WTC11 (cell line): ENCODE data around the gene SLC17A2. TPM values are rescaled to one million over a fixed set of nuclear protein-coding genes. Genes with fewer than 3 reads are reported as not detected.

ENCODE experiments used
- ATAC-seq: fragments of 200-7000 bp; cut with Tn5 transposase; 2 replicates; pipeline ENCODE4 v1.10.0; 2021; ENCODE audit warnings: mild to moderate bottlenecking, moderate library complexity
- CTCF ChIA-PET: fragments of 300-600 bp; sonication (Branson Sonifier 250); formaldehyde crosslinking; loops from one replicate; lab custom pipeline; 2021; ENCODE audit warnings: antibody characterized with exemption; lab: Charles Lee
- POLR2A ChIA-PET: fragments of 350-600 bp; sonication (Branson Sonifier 250); formaldehyde crosslinking; loops from one replicate; lab custom pipeline; 2021; ENCODE audit warnings: antibody characterized with exemption; lab: Charles Lee
- DNase-seq: peaks from one replicate; pipeline ENCODE4 v3.0.0; 2021; ENCODE audit warnings: low spot score
- H3K27ac Mint-ChIP-seq: 2 replicates; pipeline ENCODE4 v1.8.0; 2021; ENCODE audit warnings: mixed read lengths
- H3K27me3 Mint-ChIP-seq: 2 replicates; pipeline ENCODE4 v1.8.0; 2021; ENCODE audit warnings: low read depth, mild to moderate bottlenecking, moderate library complexity, mixed read lengths
- H3K36me3 Mint-ChIP-seq: 2 replicates; pipeline ENCODE4 v1.8.0; 2021; ENCODE audit warnings: mixed read lengths
- H3K4me1 Mint-ChIP-seq: 2 replicates; pipeline ENCODE4 v1.8.0; 2022; ENCODE audit warnings: mixed read lengths
- H3K4me3 Mint-ChIP-seq: 2 replicates; pipeline ENCODE4 v1.8.0; 2021; ENCODE audit warnings: mild to moderate bottlenecking, moderate library complexity, mixed read lengths
- H3K9me3 Mint-ChIP-seq: 2 replicates; pipeline ENCODE4 v1.8.0; 2021; ENCODE audit warnings: mixed read lengths
- ATF6 ChIP-seq: sonication (generic); formaldehyde crosslinking; IDR thresholded peaks from 2 replicates; pipeline ENCODE4 v1.8.1; 2023; ENCODE audit warnings: mild to moderate bottlenecking, missing genetic modification reagents
- EMX1 ChIP-seq: fragments of 250-450 bp; sonication (Bioruptor Pico); IDR thresholded peaks from 2 replicates; pipeline ENCODE4 v1.8.0; 2021; ENCODE audit warnings: mild to moderate bottlenecking
- ERG ChIP-seq: fragments of 250-450 bp; sonication (Bioruptor Pico); IDR thresholded peaks from 2 replicates; pipeline ENCODE4 v1.8.0; 2021; ENCODE audit warnings: mild to moderate bottlenecking
- FOXJ3 ChIP-seq: sonication (generic); formaldehyde crosslinking; IDR thresholded peaks from 2 replicates; pipeline ENCODE4 v1.9.0; 2021; ENCODE audit warnings: missing genetic modification reagents, mild to moderate bottlenecking, borderline replicate concordance
- FOXK1 ChIP-seq: sonication (generic); formaldehyde crosslinking; IDR thresholded peaks from 2 replicates; pipeline ENCODE4 v1.8.0; 2022; ENCODE audit warnings: mild to moderate bottlenecking, moderate library complexity, missing genetic modification reagents
- FOXP1 ChIP-seq: sonication (generic); formaldehyde crosslinking; IDR thresholded peaks from 2 replicates; pipeline ENCODE4 v1.8.0; 2022; ENCODE audit warnings: missing genetic modification reagents, mild to moderate bottlenecking, moderate library complexity, borderline replicate concordance
- MYBL2 ChIP-seq: sonication (generic); formaldehyde crosslinking; IDR thresholded peaks from 2 replicates; pipeline ENCODE4 v1.8.1; 2023; ENCODE audit warnings: mild to moderate bottlenecking, moderate library complexity, missing genetic modification reagents
- NFE2L1 ChIP-seq: sonication (generic); formaldehyde crosslinking; IDR thresholded peaks from 2 replicates; pipeline ENCODE4 v1.8.1; 2023; ENCODE audit warnings: missing genetic modification reagents
- NR1H2 ChIP-seq: sonication (generic); formaldehyde crosslinking; IDR thresholded peaks from 2 replicates; pipeline ENCODE4 v1.9.0; 2021; ENCODE audit warnings: mild to moderate bottlenecking, moderate library complexity, missing genetic modification reagents
- PRRX2 ChIP-seq: fragments of 250-450 bp; sonication (Bioruptor Pico); IDR thresholded peaks from 2 replicates; pipeline ENCODE4 v1.8.0; 2021; ENCODE audit warnings: mild to moderate bottlenecking
- SMAD4 ChIP-seq: sonication (generic); formaldehyde crosslinking; IDR thresholded peaks from 2 replicates; pipeline ENCODE4 v1.8.0; 2022; ENCODE audit warnings: mild to moderate bottlenecking, missing genetic modification reagents
- TCF7 ChIP-seq: sonication (generic); formaldehyde crosslinking; IDR thresholded peaks from 2 replicates; pipeline ENCODE4 v1.8.0; 2022; ENCODE audit warnings: mild to moderate bottlenecking, low read depth, missing genetic modification reagents, moderate library complexity
- ZNF219 ChIP-seq: sonication (generic); formaldehyde crosslinking; IDR thresholded peaks from 2 replicates; pipeline ENCODE4 v1.8.0; 2023; ENCODE audit warnings: missing genetic modification reagents, mild to moderate bottlenecking, borderline replicate concordance
- total RNA-seq: library from RNA; stranded (reverse); gene quantifications from 3 replicates; pipeline ENCODE4 v1.2.3, GENCODE V29; 2021
- TF ChIP-seq, protein P1 (sequence below): sonication (generic); formaldehyde crosslinking; IDR thresholded peaks from 2 replicates; pipeline ENCODE4 v1.8.0; 2023; ENCODE audit warnings: missing genetic modification reagents, mild to moderate bottlenecking, borderline replicate concordance
- TF ChIP-seq, protein P2 (sequence below): fragments of 250-450 bp; sonication (Bioruptor Pico); IDR thresholded peaks from 2 replicates; pipeline ENCODE4 v1.9.0; 2021; ENCODE audit warnings: moderate library complexity, mild to moderate bottlenecking, inconsistent platforms, borderline replicate concordance
- TF ChIP-seq, protein P3 (sequence below): sonication (generic); formaldehyde crosslinking; IDR thresholded peaks from 2 replicates; pipeline ENCODE4 v1.8.1; 2023; ENCODE audit warnings: mild to moderate bottlenecking, missing genetic modification reagents, moderate library complexity

SLC17A2 gene
- total RNA-seq, 1 experiment from 2014 or later, result not detected

GRCh38 chr6:25886066-25886465 lies 44.4 kb downstream of the SLC17A2 start:
- H3K9me3 Mint-ChIP-seq, result peaks cover 5% of the 10 kb centered on the region; the same call in 1 of the 2 replicates

GRCh38 chr6:25883991-25884390 lies 46.5 kb downstream of the SLC17A2 start:
- ATAC-seq, result no peak
- Mint-ChIP-seq H3K4me1 (peaks cover 2% of the 10 kb centered on the region), H3K27me3 (peaks cover 2% of the 10 kb centered on the region), H3K9me3 (peaks cover 5% of the 10 kb centered on the region; the same call in 1 of the 2 replicates), H3K4me3 (no peak overlapping the region), H3K36me3 (no peaks in the 10 kb centered on the region), H3K27ac (no peak overlapping the region)
- TF ChIP-seq, protein P1, sequence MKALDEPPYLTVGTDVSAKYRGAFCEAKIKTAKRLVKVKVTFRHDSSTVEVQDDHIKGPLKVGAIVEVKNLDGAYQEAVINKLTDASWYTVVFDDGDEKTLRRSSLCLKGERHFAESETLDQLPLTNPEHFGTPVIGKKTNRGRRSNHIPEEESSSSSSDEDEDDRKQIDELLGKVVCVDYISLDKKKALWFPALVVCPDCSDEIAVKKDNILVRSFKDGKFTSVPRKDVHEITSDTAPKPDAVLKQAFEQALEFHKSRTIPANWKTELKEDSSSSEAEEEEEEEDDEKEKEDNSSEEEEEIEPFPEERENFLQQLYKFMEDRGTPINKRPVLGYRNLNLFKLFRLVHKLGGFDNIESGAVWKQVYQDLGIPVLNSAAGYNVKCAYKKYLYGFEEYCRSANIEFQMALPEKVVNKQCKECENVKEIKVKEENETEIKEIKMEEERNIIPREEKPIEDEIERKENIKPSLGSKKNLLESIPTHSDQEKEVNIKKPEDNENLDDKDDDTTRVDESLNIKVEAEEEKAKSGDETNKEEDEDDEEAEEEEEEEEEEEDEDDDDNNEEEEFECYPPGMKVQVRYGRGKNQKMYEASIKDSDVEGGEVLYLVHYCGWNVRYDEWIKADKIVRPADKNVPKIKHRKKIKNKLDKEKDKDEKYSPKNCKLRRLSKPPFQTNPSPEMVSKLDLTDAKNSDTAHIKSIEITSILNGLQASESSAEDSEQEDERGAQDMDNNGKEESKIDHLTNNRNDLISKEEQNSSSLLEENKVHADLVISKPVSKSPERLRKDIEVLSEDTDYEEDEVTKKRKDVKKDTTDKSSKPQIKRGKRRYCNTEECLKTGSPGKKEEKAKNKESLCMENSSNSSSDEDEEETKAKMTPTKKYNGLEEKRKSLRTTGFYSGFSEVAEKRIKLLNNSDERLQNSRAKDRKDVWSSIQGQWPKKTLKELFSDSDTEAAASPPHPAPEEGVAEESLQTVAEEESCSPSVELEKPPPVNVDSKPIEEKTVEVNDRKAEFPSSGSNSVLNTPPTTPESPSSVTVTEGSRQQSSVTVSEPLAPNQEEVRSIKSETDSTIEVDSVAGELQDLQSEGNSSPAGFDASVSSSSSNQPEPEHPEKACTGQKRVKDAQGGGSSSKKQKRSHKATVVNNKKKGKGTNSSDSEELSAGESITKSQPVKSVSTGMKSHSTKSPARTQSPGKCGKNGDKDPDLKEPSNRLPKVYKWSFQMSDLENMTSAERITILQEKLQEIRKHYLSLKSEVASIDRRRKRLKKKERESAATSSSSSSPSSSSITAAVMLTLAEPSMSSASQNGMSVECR (CRISPR knock-in tag), result no peak
- TF ChIP-seq EMX1 (CRISPR knock-in tag) (no peak), TCF7 (no peak), ATF6 (CRISPR knock-in tag) (no peak), ZNF219 (no peak), ERG (CRISPR knock-in tag) (no peak)
- TF ChIP-seq, protein P2, sequence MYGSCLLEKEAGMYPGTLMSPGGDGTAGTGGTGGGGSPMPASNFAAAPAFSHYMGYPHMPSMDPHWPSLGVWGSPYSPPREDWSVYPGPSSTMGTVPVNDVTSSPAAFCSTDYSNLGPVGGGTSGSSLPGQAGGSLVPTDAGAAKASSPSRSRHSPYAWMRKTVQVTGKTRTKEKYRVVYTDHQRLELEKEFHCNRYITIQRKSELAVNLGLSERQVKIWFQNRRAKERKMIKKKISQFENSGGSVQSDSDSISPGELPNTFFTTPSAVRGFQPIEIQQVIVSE (CRISPR knock-in tag), result no peak
- no peak for DNase-seq
- CTCF ChIA-PET, result no interaction called here
- POLR2A ChIA-PET, result no interaction called here

More at GRCh38 chr6:25886066-25886465, 44.4 kb downstream of the SLC17A2 start:
- Mint-ChIP-seq H3K27ac (no peak overlapping the region), H3K4me3 (no peak overlapping the region), H3K4me1 (peaks cover 2% of the 10 kb centered on the region), H3K27me3 (peaks cover 2% of the 10 kb centered on the region; the same call in 1 of the 2 replicates), H3K36me3 (no peaks in the 10 kb centered on the region)
- ATAC-seq (no peak), DNase-seq (no peak)
- ChIA-PET POLR2A (no interaction called here), CTCF (no interaction called here)
- TF ChIP-seq SMAD4 (CRISPR knock-in tag) (no peak), PRRX2 (CRISPR knock-in tag) (no peak), FOXK1 (CRISPR knock-in tag) (no peak), FOXJ3 (CRISPR knock-in tag) (no peak), NFE2L1 (CRISPR knock-in tag) (no peak), NR1H2 (CRISPR knock-in tag) (no peak), MYBL2 (CRISPR knock-in tag) (no peak), FOXP1 (CRISPR knock-in tag) (no peak)
- TF ChIP-seq, protein P3, sequence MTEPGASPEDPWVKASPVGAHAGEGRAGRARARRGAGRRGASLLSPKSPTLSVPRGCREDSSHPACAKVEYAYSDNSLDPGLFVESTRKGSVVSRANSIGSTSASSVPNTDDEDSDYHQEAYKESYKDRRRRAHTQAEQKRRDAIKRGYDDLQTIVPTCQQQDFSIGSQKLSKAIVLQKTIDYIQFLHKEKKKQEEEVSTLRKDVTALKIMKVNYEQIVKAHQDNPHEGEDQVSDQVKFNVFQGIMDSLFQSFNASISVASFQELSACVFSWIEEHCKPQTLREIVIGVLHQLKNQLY, result no peak
